Stimulated activated CD4-positive, alpha-beta T cell treated with anti-CD3 and anti-CD28 coated beads, Interleukin-1b, Interleukin-23, amount 100 ng/mL, for 1 hour (primary cell): ENCODE results near the gene LBHD1.
"Not testable (repeated sequence)": the region's sequence is repeated elsewhere in the genome, so short reads cannot be mapped to it uniquely, and the experiment has no call there.

Experiments
- DNase-seq, 2 donors: peaks; one replicate each; pipeline ENCODE4 v3.0.0-alpha.2; 2020; ENCODE audit warnings: low read depth in 2 of 2

Gene LBHD1

DNA sequence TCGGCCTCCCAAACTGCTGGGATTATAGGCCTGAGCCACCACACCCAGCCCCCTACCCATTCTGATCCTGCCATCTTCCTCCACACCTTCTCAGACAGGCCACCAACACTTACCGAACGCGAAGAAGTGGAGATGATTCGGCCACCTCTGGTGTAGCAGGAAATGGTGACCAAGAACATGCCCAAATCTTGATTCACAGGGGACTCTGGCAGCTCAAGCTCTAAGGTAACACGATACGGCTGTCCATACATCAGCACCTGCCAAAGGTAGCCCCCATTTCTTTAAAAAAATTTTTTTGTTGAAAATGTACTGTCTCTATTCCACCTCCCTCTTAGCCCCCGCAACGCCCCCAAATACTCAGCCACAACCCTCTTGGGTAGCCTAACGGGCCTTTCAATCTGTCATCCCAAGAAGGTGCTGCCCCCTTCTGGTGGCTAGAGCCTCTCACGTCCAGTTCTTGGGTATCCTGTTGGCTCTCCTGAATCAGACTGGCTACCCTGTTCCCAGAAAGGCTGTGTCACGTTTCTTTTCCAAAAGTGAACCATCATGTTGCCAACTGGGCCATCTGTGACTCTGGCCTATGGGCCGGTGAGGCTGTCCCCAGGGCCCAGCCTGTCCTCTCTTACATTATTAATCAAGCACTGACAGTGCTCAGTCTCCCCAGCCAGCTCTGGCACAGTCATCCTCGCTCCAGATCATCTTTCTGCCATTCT lies 22.5 kb upstream of the LBHD1 start:
- peak; percentile 54 to 62 for DNase-seq

DNA sequence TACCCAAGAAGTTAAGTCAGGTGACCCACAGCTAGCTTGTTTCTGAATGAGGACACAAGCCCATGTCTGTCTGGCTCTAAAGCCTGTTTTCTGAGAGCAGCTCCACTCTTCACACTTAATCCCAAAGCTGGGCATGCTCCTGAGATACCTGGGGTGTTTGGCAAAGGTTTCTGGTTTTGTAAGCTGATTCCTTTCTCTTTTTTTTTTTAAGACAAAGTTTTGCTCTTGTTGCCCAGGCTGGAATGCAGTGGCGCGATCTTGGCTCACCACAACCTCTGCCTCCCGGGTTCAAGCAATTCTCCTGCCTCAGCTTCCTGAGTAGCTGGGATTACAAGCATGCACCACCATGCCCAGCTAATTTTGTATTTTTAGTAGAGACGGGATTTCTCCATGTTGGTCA lies 21.6 kb upstream of the LBHD1 start:
- not testable (repeated sequence) for DNase-seq

DNA sequence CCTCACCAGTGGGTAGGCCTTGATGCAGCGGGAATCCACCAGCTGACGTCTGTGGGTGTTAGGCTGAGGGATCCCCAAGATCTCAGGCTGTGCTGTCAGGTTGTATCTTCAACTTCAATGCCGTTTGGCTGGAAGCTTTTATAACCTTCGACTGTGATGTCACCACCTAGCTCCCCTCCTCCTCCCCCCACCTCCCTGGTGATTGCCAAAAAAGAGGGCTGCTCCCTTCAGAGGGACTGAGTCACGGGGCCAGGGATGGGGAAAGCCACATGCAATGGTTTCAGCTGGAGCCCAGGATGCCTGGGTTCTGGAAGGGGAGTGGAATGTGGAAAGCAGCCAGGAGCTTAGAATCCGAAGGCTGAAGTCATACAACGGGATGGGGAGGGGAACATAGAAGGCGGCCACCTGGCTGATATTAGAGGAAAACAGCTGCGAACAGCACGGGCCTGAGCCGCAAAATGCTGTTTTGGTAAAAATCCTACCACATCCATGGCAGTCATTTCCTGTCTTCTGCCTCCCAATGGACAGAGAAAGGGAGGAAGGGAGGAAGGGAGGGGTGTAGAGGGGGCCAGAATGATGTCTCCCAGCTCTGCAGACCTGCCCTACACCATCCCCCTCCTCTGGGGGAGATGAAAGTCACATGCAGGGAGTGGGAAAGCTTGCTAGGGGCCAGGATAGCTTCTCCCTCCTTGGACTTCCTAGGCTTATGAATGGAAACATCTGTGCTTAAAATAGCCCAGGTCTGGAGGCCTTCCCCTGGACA lies 17.5 kb upstream of the LBHD1 start, which contains the start of gene LRRN4CL:
Gene LRRN4CL (minus strand): TSS at position 110 of the 763 bp plus-strand sequence. CDS start 1,022 bp downstream, outside the sequence.
- DNase-seq: no peak

DNA sequence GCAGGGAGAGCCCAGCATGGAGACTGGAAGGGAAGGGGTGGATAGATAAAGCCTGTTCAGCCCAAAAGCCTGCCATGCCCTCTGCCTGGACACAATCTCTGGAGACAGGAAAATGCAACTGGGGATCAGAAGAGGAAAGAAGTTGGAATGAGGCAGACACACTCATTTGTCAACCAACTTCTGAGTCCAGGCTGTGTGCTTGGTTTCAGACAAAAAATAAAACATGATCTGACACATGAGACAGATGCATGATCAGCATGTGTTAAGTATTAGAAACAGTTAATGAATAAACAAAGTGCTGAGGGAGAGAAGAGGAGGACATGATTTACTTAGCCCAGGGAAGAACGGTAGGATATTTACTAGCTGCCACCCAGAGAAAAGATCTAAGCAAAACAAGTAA lies 16.4 kb upstream of the LBHD1 start:
- DNase-seq: no peak

DNA sequence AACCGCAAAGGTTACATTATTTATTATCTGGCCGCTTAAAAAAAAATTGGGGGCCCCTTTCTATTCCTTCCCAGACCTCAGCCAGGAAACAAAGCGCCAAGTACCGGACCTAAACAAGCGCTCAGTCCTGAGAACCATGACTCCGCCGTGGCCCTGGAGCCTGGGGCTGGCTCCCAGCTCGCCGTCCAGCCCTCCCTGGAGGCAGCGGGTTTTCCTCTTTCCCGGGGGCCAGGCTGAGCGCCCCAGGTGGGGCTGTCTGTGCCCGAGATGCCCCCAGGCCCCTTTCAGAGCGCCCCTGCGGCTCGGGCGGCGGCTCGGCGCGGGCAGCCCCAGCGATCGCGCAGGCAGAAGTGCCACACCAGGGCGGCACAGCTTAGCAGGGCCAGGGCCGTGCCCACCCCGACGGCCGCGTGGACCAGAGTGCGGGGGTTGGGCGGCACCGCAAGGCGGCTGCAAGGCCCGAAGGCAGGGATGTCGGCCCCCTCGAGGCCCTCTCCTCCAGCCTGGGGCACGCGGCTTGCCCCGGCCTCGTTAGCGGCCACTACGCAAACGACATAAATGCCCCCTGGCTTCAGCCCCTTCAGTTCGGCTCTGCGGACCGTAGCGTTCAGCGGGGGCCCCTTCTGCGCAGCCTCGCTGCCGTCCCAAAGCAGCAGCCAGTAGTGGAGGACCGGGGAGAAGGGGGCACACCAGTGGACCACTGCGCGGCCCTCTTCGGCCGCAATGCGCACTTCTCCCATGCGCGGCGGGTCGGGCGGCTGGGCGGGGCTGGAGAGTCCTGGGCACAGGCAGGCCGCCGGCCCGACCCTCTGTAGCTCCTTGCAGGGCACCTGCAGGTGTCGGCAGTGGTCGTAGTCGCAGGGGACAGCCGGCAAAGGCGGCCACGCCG lies 15.7 kb upstream of the LBHD1 start:
- no peak for DNase-seq

DNA sequence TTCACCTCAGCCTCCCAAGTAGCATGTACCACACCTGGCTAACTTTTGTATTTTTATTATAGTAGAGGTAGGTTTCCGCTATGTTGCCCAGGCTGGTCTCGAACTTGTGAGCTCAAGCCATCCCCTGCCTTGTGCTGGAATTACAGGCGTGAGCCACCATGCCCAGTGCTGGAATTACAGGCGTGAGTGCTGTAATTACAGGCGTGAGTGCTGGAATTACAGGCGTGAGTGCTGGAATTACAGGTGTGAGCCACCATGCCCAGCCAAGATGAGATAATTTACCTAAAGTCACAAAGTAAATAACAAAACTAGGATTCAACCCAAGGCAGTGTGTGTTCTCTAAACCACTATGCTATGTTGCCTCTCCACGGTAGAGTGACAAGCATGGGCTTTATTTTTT lies 10.5 kb upstream of the LBHD1 start:
- DNase-seq: no peak

DNA sequence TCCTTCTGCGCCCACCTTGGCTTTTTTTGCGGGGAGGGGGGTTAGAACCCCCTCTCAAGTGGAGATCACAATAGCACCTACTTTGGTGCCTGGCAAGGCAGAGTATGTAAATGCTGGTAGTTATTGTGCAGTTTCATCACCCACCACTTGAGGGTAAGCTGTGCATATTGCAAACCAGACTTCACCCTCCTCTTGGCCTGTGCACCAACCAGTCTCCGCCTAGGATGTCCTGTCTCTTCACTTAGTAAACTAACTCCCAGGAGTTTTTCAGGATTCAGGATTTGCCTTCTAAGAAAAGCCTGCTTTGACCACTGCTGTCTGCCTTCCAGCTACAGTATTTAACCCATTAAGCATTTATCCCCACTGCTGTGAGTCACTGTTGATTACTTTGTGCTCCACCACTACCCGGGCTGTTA lies 8.8 kb upstream of the LBHD1 start:
- DNase-seq: peak in 1 of 2 donors; percentile 7

DNA sequence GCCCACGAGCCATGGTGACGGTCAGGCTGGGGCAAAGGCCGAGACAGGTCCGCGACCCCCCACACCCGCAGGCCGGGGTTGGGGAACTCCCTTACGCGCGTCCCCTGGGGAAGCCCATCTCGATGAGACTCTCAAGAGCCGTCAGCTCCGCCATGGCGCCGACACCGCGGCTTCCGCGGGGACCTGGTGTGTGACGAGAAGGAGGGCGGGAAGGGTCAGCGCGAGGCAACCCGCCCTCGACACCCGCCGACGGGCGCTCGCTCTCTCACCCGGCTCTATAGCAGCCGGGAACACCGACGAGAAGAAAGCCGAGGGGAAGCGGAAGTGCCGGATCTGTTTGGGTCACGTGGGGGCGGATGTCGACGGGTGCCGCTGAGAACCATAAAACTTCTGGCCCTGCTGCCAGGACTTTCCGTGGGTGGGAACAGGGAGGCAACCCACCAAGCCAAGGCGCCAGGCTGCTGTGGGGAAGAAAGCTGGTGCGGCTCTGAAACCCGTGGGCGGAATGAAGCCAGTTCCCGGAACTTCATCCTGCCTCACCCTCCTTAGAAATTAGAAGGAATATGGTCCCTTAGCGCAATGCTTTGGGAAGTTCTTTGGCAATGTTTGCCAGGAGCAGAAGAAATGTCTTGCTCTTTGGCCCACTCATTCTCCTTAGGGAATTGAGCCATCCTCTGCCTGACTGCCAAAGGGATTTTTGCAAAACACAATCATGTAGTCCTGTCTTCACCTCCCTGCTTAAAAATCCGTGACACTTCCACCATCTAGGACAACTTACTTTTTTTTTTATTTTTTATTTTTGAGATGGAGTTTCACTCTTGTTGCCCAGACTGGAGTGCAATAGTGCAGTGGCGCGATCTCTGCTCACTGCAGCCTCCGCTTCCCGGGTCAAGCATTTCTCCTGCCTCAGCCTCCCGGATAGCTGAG lies 7.0 kb upstream of the LBHD1 start, which contains the start of gene UBXN1:
Gene UBXN1 (minus strand): TSS at position 304 of the 927 bp plus-strand sequence. CDS start 150 bp downstream, at position 154.
- peak; percentile 58 to 76 for DNase-seq

DNA sequence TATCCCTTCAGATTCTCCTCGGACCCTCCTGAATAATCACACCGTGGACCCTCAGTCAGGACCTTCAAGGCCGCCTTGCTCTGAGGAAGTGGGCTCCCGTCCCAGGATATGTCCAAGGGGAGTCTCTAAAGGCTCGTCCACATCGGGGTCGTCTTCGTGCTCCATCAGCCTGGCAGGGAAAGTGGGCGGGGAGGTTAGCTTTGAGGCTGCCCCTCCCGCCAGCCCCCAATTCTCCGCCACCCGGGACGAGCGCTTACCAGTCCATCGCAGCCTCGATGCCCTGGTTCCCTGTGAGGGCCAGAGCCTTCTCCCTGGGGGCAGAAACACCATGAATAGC lies 6.3 kb upstream of the LBHD1 start:
- no peak for DNase-seq

DNA sequence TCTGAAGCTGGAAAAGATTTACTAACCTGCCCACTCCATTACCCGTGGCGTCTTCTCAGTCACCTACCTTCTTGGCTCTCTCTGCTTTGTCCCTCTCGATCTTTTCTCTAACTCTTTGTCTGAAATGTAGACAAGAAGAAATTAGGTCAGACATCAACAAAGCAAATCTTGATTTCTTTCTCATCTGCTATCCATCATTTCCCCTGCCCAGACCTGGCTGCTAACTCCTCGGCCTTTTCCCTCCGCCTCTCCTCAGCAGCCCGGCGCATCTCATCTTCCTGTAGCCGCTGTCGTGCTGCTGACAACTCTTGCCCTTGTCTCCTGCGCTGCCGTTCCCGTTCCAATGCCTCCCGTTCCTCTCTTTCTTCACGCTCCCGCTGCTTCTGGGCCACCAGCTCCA lies 5.6 kb upstream of the LBHD1 start:
- no peak for DNase-seq

DNA sequence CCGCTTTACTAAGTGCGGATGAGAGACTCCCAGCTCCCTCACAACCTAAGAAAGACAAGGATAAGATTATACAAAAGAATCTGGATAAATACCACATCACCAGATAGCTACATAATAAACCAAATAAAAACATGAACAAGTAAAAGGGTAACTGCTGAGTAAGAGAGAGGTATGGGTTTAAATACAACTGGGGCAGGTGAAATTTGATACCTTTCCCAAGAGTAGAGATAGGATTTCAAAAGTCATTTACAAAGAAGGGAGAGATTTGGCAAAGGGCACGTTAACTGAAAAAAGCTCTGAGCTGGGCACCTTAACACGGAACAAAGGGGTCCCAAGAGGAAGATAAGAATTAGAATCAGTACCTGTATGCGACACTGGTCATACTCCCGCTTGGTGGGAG lies 5.1 kb upstream of the LBHD1 start:
- no peak for DNase-seq

DNA sequence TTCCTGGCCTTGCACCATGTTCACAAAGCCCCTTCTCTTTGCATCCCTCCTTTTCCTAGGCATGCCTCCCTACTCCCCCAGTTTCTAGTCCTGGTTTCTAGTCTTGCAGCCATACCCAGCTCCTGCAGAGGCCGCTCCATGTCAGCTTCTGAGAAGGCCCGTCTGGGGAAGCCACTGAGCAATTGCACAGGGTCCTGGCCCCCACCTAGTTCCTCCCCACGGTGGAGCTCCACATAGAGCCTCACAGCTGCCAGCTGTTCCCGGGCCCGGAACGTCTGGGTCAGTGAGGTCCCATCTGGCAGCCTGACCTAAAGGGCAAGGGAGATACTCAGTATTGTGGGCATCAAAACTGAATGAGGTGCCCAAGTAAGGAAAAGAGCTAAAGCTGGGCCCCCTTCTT lies 4.6 kb upstream of the LBHD1 start:
- no peak for DNase-seq

DNA sequence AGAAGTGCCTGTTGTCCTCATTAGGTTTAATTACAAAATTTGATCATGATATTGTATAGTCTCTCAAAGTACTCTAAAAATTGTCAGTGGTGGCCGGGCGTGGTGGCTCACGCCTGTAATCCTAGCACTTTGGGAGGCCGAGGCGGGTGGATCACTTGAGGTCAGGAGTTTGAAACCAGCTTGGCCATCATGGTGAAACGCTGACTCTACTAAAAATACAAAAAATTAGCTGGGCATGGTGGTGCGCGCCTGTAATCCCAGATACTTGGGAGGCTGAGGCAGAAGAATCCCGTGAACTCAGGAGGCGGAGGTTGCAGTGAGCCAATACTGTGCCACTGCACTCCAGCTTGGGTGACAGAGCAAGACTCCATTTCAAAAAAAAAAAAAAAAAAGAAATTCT lies 3.3 kb upstream of the LBHD1 start:
- not testable (repeated sequence) for DNase-seq

DNA sequence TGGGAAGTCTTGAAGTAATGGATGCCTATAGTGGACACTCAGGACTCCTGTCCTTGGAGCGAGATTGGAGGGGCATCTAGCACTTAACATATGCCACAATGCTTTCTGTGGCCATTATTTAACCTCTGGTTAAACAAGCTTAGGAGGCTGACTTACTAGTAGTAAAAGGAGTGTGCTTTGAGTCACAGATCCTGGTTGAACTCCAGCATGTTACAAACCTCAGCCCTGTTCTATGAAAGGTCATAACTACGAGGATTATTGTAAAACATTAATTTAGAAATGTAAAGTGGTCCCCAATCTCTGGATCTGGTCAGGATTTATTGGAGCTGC lies 1.1 kb upstream of the LBHD1 start:
- DNase-seq: no peak

DNA sequence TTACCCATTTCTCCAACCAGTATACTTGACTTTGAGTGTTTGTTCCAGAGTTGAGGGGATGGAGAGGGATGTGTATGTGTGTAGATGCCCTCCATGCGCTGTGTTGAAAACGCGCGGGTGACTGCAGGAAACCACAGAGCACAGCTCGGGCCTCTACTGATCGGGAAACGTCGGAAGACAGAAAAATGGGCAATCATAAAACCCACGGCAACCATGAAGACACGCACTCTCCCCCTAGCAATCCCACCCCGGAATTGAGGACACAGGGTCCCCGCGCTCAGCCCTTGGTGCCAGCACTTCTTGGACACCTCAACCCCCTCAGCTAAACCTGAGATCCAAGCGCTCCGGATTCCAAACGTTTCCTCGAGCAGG lies 845 bp downstream of the LBHD1 start:
- no peak for DNase-seq

DNA sequence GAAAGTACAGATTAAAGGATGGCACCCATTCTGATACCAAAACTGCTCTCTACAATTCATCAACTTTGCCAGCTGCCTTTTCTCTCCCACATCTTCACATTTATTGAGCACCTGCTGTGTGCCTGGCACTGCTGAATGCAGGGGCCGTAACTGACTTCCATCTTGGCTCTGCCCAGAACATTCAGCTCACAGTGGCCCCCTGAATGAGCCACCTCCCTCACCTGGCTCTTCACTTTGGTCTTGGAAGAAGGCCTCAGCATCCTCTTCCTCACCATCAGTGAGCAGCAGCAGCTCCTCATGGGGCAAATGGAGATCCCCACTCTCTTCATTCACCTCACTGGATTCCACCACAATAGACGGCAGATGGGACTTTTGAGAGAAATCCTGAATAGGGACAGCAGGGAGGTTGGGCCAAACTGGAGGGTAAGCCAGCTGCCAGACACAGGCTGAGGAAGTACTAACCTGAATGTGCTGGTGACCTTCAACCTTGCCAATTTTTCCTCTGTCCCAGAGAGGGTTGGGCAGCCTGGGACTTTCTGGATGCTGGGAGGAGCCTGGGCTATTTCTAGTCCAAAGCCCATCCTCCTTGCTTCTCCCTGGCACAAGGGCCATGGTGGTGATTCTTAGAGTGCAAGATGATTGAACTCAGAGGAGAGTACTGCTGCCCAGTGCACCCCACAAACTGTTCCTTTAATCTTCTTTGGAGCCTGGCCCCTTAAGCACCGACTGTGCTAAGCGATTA lies 2.5 kb downstream of the LBHD1 start:
- DNase-seq: no peak

DNA sequence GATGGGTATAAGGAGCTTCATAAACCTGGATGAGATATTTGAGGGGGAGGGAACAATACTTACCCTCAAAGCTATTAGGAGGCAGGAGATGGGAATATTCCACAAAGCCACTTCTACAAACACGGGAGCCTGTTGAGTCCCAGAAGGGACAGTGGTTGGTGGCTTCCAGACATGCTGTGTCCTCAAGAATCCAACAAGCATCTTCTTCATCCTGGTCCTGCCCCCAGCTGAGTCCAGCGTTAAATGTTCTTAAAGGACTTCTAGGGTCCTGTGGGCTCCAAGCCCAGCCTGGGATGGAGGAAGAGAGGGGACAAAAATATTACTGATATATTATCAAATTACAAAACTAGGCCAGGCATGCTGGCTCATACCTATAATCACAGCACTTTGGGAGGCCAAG lies 4.6 kb downstream of the LBHD1 start:
- DNase-seq: no peak

DNA sequence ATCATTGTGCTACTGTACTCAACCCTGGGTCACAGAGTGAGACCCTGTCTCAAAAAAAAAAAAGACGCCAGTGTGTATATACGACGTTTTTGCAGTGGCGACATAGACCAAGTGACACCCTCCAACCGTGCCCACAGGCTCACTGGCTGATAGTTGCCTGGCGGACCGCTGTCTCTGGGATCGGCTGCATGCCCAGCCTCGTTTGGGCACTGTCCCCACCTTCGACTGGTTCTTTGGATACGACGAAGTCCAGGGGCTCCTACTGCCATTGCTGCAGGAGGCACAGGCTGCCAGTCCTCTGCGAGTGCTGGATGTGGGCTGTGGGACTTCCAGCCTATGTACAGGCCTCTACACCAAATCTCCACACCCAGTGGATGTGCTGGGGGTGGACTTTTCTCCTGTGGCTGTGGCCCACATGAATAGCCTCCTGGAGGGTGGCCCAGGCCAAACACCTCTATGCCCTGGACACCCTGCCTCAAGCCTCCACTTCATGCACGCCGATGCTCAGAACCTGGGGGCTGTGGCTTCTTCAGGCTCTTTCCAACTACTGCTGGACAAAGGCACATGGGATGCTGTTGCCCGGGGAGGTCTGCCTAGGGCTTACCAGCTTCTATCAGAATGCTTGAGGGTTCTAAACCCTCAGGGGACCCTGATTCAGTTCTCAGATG lies 5.7 kb downstream of the LBHD1 start:
- no peak for DNase-seq

DNA sequence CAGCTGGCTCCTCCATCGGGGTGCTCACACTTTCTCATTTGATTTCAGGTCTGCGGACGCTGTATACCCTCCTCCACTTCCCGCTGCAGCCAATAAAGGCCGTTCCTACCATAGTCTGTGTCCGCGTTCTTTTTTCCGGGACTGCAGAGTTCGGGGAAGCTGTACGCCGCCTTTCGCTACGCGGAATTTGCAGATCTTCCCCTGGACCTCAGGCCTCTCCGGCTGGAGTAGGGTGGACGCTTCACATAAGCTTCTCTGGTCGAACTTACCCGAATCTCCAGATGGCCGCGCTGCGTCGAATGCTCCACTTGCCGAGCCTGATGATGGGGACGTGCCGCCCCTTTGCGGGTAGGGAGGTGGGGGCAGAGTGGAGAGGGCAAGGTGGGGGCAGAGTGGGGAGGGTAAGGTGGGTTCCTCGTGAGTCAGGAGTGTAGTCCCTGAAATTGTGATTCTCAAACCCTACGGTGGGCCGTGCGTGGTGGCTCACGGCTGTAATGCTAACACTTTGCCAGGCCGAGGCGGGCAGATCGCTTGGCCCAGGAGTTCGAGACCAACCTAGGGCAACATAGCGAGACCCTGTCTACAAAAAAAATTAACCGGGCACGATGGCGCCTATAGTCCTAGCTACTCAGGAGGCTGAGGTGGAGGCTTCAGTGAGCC lies 6.3 kb downstream of the LBHD1 start:
- no peak for DNase-seq
